DMS 273 (cell line): Measurements from ENCODE around the gene TSSC4.
A peak's percentile ranks its signal among the peaks of the same experiment; 100 is the strongest.

ENCODE experiments used
- DNase-seq: peaks from one replicate; lab custom pipeline; 2025; ENCODE audit not compliant: unreplicated experiment; lab: John Stamatoyannopoulos, UW

TSSC4 gene

DNA sequence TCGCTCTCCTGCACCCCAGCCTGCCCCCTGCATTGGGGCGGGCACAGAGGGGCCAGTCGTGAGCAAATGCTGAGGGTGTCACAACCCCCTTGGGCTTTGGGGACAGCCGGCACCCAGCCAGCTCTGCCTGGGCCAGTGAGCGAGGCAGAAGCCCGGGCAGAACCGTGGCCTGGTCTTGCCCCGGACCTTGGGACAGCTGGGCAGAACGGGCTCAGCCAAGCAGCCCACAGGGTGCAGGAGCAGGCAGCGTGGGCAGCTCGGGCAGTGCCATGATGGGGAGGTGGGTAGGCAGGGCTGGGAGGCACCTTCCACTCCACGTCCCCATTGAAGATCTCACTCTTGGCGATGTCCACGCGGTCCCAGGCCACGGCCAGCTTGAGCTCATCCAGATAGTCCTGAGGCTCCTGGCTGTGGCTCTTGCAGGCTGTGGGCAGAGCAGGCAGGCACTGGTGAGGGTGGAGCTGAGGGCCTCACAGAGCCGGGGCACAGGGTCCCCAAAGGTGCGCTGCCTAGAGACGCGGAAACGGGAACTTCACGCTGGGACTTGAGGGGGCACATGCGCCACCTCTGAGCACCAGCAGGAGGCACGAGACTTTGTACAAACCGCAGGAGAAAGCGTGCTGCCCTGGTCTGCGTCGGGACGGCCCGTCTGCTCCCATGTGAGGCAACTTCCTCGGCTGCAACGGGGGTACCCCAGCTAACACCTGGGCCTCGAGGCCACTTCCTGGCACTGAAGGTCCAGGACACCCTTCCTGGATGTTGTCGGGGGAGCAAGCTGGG is 15.2 kb downstream of the TSSC4 start:
- DNase-seq: no peak

DNA sequence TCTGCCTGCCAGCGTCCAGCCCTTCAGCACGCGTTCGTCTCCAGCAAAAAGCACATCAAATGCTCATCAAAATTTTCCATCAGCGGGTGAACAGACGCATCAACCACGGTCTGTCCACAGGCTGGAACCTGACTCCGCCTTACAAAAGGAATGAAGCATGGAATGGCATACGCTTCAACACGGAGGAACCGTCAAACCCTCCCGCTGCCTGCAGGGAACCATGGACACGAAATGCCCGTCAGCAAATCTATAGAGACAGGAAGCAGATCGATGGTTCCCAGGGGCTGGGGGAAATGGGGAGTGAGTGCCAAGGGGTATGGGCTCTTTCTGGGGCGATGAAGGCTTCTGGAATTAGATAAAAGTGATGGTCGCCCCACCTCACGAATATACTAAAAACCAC is 16.2 kb downstream of the TSSC4 start:
- DNase-seq: no peak

GRCh38 chr11:2417856-2418692 is 17.5 kb downstream of the TSSC4 start:
- no peak for DNase-seq

DNA sequence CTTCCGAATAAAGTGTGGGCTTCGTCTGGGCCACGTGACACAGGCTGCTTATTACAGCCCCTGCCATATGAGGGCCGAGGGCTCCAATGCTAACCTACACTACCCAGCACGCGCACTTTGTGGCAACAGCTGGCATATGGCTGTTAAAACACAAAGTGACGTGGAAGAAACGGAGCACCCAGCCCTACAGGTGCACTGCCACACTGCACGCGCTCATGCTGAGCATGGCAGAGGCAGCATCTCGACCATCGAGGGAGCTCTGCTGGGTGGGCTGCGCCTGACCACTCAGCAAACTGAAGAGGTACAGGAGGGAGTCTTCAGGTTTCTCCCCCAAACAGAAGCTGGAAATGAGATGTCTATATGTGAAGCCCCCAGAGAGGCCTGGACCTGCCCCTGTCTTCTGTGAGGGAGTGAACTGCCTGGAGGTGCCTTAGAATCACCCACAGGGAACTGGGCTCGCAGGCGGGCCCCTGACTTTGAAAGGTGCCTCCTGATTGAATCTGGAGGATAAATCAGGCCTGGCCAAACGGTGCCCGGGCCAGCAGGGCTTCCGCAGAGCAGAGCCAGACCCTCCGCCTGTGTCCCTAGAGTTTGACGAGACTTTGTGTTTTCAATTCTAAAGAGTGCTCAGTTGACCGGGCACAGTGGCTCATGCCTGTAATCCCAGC is 18.3 kb downstream of the TSSC4 start:
- DNase-seq: peak; percentile 49

DNA sequence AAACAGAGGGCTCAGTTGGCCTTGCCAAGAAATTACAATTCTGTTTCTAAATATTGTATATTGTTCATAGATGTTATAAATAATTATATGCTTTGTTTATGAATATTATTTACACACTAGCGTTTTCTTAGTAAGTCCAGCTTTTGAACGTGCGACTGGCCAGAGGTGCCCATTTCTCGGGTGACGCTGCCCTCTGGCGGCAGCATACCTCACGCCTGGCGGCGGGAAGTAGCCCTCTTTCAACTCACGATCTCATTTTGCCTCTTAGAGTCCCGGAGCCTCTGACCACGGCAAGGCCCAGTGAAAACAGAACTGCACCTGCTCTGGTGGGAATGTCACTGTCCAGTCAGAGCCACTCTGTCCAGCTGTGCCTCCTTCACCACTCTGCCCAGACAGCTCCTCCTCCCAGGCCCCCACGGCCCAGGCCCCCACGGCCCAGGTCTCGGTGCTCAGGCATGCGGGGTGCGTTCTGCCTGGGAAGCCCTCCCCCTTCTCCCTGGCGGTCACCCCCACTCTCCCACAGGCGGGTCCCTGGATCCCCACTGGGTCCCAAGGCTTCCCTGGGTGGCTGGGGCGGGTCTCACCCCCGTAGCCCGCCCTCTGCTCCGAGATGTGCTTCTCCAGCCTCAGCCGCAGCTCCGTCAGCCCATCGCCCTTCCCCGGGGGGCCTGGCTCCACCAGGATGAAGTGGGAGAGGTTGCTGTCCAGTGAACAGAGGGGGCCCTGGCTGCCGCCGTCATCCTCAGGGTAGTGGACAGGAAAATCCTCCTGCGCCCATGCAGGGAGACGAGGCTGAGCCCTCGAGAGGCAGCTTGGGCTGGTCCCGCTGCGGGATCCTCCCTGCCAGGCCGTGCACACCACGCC is 19.3 kb downstream of the TSSC4 start:
- peak; percentile 78 for DNase-seq

DNA sequence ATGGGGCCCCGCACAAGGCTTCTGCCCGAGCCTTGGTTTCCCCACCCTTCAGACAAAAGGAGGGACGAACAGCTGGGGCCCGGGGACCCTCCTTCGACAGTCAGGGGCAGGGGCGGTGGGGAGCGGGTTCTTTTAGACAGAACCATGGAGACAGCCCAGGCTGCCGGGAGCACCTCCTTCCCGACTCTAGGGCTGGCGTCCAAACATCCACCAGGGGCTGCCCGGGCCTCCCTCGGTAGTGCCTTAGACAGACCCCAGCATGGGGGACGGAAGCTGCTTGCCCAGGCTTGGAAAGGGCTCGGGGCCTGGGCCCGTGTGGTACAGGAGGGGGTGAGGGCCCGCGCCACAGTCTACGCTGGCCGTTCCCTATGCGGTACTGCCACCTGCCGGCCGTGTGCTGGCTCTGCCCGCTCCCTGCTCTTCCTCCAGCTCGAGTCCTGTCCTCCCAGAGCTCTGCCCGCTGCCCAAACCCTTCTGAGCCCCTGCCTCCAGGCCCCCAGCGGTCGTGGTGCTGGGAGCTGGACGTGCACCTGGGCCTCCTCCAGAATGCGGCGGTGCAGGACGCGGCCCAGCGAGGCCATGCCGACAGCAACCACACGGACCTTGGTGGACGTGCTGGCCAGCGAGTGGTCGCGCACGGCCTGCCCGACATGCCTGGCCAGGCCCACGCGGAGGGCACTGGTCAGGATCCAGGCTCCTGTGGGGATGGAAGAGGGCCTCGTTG is 20.1 kb downstream of the TSSC4 start:
- peak; percentile 82 for DNase-seq

GRCh38 chr11:2421226-2421994 is 20.9 kb downstream of the TSSC4 start:
- no peak for DNase-seq

DNA sequence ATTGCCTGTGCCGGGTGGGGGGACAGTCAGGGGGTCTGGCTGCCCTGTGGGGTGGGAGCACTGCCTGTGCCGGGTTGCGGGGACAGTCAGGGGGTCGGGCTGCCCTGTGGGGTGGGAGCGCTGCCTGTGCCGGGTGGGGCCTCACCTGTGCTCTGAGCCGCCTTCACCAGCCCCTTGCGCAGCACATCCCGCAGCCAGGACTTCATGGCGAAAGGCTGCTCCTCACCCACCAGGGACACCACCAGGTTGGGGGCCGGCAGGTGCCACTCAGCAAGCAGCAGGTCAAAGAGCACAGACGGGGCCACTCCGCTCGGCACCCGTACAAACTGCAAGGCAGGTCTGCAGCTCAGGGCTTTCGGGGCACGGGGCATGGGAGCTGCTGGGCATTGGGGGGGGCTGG is 21.4 kb downstream of the TSSC4 start:
- no peak for DNase-seq

- no peak for DNase-seq
Observed at GRCh38 chr11:2422461-2423156, 22.1 kb downstream of the TSSC4 start.

DNA sequence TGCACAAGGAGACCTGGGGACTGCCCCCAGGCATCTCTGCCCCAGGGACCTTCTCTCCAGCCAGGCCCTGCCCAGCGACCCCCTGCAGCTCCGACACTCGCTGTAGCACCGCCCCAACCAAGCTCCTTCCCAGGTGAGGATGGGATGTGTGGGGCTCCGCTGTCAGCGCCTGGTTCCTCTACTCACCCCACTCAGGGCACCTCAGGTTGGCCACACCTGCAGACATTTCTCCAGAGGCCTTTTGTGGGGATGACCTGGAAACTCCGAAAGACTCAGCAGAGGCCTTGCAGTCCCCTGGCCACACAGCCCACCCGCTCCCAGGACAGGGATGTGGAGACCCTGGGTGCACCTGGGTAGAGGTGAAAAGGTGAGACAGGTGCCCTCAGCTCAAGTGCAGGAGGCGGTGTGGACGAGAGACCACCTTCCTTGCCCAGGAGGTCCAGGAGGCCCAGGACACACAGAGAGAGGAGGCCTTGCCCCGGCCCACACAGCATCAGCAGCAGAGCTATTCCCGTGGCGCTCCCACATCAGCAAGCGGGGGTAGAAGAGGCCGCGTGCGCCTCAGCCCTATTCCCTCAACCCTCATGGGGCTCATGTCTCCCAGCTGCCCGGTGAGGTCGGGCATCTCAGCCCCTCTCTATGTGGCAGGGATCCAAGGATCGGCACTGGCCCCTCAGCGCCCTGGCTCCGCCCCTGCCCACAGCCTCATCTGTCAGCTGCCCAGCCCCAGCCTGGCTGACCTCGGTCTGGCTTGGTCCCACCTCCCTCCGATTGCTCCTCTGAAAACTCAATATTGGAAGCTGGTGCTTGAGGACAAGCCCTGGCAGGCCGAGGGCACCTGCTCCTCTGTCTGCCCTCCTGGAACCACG is 22.8 kb downstream of the TSSC4 start:
- DNase-seq: no peak

- DNase-seq: no peak
Observed at GRCh38 chr11:2424811-2425495, 24.4 kb downstream of the TSSC4 start.

- DNase-seq: no peak
Observed at GRCh38 chr11:2425506-2425905, 25.0 kb downstream of the TSSC4 start.

DNA sequence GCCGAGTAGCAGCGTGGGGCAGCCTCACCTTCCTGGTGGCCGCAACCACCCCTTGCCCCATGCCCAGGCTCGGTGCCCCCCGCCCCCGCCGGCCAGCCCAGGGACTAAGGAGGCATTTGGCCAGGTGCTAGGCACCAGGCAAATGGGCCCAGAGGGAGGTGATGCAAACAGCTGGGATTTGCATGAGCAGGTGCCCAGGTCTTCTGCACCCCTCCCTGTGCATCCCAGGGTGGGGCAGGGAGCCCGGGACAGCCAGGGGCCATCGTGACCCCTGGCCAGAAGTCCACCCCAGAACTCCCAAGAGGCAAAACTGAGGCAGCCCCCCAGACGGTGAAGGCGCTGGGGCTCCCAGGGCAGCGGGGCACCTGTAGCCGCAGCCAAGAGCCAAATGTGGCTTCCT is 25.7 kb downstream of the TSSC4 start:
- no peak for DNase-seq

DNA sequence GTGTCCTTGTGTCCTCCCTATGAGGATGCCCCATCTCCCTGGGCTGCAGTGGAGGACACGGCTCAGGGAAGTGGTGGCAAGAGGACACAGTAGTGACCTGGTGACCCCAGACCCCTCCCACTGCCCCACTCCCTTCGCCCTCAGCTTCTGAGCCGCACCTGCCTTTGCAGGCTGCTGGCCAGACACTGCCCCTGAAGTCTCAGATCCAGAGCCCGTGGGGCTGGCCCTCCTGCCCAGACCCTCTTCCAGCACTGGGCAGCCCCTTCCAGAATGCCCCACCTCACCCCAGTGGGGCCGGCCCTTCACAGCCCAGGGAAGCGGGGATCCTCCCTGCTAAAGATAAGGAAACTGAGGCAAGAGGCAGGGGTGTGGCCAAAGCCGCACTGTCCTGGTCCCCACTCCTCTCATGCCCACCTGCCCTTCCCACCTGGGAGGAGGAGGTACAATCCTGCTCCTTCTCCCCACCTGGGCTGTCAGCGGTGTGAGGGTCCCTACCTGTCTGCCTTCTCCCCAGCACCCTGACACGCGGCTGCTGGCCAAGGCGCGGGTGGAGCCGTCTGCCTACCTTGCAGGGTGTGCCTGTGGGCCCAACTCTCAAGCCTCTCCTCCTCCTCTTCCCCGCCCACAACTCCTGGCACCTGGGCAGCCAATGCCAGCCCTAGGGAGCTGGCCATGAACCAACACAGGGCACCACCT is 26.4 kb downstream of the TSSC4 start:
- no peak for DNase-seq

GRCh38 chr11:2427721-2428321 is 27.3 kb downstream of the TSSC4 start:
- DNase-seq: no peak

- DNase-seq: peak; percentile 76
Observed at GRCh38 chr11:2428322-2428795, 27.8 kb downstream of the TSSC4 start.
